Fibroblast of the conjunctiva (primary cell): ENCODE data around the gene HS1BP3.

ENCODE experiments used
- DNase-seq: peaks from one replicate; pipeline ENCODE4 v3.0.0-alpha.2; 2010; ENCODE audit warnings: low read depth

HS1BP3 gene

GRCh38 chr2:20617081-20617575 lies 33.8 kb downstream of the HS1BP3 start:
- DNase-seq = no peak

DNA sequence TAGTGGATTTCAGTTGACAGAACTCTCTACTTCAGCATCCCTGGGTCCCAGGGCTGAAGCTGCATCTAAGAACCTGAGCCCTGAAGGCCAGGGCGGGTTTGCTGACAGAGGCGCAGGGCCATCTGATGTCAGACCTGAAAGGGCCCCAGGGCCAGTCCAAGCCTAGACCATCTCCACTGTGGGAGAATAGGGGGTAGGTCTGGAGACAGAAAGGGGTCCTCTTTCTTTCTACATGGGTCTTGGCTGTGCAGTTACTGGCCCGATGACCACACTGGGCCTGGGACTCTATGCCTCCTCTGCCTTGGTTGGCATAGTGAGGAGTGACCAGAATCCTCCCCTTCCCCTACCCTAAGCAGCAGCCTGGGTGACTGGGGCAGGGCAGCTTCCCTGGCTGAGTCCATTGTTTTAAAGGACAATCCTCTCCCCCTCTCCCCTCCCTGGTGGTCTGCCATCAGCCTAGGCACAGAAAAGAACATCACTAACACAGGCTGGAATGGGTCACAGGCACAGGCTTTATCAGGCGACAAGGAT lies 34.5 kb downstream of the HS1BP3 start:
- no peak for DNase-seq

DNA sequence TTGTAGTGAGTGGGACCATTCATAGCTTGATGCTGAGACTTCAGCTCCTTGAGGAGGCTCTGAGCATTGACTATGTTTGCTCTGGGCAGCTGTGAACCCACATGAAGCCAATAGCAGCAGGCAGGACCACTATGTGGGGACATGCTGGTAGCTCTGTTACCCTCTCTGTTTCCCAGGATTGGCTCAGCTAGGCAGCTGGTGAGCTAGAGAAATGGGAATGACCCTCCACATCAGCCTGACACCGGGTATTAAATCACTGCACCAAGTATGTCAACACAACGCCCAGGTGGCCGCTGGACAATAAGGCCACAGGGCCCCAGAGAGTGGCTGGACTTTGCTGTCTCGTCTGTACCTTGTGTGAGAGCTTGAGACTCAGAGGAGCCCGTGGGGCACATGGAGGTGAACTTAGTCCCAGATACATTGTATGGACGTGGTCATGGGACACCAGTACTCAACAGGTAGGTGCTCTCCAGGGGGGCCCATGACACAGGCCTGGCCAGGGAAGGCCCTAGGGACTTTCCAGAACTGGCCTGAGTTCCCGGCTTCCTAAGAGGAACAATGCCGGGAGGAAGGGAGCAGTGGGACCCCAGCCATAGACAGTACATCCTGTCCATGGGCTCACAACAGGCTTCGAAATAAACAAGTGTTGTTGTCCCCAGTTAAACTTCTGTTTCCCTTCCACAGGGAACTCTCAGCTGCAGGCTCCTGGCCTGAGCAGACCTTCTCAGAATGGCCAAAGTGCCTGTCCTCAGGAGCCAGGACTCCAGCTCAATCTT lies 35.2 kb downstream of the HS1BP3 start:
- DNase-seq = no peak

GRCh38 chr2:20615068-20615465 lies 35.8 kb downstream of the HS1BP3 start:
- no peak for DNase-seq

DNA sequence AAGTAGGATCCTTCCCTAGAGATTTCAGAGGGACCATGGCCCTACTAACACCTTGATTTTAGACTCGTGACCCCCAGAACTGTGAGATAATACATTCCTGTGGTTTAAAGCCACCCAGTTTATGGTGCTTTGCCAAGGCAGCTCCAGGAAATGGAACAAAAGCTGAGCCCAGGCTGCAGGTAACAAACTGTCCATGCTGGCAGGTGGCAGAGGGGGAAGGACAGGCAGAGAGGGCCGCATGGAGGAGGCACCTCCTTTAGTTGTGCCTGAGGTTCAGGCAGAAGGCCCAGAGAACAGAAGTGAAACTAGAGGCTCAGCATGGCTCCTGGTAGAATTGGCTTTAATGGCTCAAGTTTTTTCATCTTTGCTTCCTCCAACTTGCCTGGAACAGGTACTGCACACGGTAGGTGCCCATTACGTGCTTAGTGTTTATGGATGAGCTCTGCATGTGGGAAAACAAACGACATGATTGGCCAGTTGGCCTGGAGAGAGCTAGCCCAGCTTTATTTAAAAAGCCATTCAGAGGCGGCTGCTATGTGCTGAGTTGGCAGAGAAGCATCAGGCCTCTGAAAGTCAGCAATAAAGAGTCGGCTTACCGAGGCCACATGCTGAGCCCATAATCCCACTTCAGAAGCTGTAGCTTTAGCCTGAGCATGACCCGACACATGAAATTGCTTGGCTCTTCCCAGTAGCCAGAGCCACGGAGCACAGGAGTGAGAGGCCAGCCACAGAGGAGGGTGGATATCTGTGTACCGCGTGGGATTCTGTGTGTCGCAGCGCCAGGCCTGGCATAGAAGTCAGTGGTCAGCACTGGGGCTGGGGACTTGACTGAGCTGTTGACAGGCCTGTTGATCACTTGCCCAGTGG lies 36.5 kb downstream of the HS1BP3 start:
- no peak for DNase-seq

DNA sequence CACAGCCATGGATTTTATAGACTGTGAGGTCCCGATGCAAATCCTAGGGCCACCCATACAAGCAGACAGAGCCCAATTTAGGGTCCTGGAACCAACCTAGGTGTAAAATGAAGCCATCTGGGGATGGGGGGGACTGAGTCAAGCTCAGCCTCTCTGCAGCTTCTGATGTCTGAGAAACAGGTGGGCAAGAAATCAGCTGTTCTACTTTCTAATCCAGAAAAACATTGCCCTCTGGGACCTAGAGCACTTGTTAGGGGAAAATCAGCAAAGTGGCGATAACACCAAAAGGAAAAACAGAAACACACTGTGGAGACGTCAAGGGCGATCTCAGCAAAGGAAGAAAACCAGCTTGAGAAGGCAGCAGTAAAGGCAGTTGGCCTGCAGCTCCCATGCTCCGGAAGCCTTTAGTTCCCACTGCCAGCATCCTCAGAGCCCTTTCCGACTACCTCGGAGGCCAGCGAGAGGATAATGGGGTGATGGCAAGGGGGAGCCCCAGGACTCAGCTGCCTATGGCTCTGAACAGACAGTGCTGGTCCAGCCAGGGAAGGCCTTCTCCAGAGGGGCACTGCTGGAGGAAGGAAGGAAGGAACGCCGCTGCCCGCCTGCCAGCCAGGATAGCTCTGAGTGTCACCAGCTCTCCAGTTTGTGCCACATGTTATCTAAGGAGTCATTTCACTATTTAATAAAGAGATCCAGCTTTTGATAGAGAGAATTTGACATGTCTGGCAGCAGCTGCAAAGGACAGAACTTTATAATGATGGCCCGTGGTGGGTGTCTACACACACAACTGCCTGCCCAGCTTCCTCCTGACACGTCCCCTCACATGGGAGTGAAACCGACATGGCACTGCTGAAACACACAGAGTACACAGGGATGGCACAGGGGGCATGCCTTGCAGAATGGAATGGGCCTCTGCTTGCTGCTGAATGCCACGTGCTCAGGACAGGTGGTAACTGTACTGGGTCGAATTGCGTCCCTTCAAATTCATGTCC lies 37.7 kb downstream of the HS1BP3 start:
- DNase-seq = no peak

DNA sequence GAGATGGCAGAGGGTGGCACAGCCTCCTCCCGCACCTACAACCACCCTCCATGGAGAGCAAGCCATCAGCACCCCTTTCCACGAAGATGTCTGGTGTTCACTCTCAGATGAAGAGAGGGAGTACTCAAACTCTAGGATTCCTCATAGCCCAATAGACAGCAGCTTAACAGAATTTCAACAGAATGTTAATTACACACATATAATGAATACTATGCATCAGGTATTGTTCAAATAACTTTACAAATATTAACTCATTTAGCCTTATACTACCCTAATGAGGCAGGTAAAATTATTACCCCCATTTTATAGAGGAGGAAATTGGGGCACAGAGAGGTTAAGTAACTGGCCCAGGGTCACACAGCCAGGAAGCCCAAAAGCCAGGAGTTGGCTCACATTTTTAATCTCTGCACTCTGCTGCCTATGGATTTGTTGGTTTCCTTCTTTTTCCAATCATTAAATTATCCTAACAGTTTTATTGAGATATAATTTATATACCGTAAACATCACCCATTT lies 39.0 kb downstream of the HS1BP3 start:
- no peak for DNase-seq

- peak; percentile 75 for DNase-seq
Measured at GRCh38 chr2:20611077-20611843, 39.6 kb downstream of the HS1BP3 start.

DNA sequence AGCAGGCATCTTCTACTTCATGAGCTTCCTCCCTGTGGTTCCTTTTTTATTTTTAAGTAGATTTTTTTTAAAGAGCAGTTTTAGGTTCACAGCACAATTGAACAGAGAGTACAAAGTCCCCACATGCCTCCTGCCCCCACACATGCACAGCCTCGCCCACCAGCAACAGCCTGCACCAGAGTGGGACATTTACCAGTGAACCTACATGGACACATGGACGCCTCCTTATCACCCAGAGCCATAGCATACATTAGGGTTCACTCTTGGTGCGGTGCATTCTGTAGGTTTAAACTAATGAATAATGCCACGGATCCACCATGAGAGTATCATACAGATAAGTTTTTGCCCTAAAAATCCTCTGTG lies 40.9 kb downstream of the HS1BP3 start:
- DNase-seq = no peak

DNA sequence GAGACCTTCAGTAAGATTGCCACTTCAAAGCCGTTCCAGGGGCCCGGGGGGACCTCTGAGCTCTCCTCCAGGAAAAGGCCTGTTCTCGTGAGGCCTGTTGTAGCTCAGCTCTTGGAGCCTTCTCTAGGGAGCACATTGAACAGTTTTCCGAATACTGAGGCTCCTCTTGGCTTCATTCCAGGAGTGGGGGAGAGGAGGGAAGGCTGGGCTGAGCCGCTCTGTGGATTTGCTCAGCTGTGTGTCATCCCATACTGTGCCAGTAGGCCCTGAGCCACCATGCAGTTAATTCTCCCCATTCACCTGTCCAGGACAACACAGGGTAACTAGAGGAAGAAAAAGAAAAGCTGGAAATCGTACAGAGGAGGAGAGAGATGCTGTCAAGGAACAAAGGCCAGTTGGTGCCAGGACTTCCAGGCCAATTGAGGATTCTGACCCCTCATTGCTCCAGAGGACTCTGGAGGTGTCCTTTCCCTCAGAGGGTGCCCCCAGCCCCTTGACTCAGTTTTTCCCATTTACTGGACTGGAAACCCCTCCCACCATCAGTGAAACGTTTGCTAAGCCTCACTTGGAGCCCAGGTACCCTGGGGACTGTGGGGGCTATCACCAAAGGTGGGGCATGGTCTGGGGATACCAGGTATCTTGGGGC lies 41.4 kb downstream of the HS1BP3 start:
- peak; percentile 49 for DNase-seq

DNA sequence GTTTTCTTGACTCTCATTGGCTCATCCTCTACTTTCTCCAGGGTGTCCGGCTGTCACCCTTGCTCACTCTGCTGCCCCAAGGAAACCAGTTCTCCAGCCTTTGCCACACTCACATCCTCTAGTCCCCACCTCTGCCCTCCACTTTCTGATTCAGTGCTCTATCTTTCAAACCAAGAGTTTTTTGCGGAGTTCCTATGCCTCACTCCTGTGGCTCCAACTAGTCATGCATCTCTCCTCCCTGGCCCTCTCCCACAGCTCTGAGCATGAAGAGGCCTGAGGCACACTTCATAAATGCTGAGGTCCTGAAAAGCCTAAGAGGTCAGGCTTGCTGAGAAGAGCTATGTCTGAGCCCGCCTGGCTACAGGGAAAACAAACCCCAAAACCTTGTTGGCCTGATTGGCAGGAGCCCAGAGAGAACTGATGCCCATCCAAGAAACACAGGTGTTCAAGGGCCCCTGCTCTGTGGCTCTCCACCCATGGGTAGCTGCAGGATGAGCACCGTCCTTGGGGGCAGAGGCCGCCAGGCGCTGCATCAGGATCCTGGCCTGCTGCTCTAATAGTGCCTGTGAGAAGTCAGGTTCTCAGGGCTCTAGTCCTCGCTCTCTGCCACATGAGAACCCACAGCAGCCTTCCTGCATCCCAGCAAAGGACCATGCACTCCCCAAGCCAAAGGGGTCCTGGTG lies 42.1 kb downstream of the HS1BP3 start:
- DNase-seq = no peak

DNA sequence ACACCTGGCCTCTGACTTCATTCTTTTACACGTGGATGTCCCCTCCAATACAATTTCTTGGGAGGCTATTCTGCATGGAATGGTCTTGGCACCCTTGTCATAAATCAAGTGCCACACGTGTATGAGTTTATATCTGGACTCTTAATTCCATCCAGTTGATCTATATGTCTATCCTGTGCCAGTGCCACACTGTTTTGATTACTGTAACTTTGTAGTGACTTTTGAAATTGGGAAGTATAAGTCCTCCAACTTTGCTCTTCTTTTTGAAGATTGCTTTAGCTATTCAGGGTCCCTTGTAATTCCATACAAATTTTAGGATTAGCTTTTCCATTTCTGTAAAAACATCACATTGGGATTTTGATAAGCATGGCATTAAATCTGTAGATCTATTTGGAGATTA lies 43.5 kb downstream of the HS1BP3 start:
- DNase-seq = no peak

DNA sequence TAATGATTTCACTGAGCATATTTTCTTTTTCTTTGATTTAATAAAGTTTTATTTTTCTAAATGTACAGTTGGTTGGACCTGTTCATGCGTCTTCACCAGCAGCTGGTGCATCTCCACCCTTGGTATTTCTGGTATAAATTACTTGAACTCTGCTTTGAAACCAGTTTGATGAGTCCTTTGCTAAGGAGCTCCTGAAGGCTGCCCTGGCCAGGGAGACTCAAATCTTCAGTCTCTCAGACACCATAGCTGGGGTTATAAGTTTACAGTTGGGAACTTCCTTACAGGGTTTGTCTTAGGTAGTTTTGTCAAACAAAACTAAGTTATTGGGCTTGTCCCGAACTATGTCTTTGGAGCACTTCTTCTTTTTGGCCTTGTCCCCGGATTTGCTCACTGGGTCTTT lies 44.7 kb downstream of the HS1BP3 start:
- DNase-seq = no peak

DNA sequence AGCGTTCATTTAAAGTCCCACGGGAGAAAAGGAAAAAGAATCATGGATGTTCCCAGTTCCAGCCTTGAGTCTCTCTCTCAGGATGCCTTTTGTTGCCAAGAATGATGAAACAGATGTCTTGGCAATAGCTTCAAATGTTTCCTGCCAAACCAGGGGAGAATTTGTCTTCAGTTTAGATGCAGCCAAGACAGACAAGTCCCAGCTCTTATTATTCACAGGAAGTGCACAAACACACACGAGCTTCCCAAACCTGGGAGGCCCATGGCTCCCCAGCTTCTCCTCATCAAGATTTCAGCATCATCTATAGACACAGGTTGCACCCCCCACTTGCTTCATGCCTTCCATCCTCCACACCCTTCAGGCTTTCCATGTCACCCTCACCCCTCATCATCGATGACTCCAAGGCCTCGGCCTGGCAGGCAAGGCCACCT lies 45.9 kb downstream of the HS1BP3 start:
- DNase-seq = peak; percentile 85

DNA sequence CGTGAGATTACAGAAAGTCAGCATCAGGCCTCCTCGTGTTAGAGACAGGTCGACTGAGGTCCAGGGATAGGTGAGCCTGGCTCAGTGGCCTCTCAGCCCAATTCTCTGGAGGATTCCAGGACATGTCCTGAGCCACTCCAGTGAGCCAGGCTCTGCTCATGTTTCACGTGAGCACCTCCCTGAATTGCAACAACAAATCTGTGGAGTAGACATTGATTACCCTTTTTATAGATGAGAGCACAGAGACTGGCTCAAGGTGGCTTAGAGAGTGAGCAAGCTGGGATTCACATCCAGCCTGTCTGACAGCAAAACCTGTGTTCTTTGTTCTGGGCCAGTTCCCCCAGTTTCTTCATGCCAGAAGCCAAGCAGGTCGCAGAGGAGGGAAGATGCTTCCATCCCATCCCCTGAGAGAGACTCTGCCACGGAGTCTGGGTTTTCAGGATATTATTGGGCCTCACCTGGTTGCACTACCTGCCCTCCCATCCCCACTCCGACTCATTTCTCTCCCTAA lies 46.4 kb downstream of the HS1BP3 start:
- DNase-seq = no peak

DNA sequence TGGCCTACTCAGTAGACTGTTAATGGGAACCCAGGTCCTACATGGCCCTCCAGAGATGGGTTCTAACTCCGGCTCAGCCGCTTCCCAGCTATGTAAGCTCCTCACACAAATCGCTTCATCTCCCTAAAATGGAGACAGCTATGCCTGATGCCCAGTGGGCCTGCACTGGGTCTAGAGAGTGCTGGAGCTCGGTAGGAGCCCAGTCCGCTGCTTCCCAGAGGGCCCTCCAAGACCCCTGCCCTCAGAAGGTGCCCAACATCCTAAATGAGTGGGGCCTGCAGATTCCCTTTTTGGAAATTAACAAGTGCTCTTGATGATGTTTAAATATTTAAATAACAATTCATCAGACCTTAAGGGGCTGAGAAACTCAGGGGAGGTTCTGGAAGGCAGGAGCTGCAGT lies 47.1 kb downstream of the HS1BP3 start:
- no peak for DNase-seq

- no peak for DNase-seq
Measured at GRCh38 chr2:20602803-20603202, 48.1 kb downstream of the HS1BP3 start.

DNA sequence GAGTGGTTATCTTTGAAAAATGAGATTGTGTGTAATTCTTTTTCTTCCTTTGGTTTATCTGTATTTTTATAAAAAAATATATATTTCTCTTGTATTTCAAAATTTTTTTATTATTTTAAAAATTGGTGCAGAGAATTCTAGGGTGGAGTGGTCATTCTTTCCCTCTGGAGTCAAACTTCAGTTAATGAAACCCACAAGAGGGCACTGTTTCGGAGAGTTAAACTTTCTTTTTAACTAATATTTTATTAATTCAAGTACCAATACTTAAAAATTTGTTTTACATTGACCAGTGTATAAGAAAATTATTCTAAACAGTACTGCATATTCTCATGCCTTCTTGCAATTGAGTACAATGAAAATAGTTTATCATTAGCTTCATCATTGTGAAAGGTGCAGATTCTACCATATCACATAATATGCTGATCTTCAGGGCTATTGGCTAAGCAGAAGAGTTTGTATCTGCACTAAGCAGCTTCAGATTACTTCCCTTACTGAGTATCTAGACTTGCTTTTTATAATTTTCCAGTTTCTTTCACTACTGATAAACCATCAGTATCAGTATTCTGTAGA lies 50.1 kb downstream of the HS1BP3 start:
- no peak for DNase-seq

- no peak for DNase-seq
Measured at GRCh38 chr2:20599861-20600461, 50.9 kb downstream of the HS1BP3 start.
